Measurements from ENCODE around the gene VSTM1.

The VSTM1 gene

DNA sequence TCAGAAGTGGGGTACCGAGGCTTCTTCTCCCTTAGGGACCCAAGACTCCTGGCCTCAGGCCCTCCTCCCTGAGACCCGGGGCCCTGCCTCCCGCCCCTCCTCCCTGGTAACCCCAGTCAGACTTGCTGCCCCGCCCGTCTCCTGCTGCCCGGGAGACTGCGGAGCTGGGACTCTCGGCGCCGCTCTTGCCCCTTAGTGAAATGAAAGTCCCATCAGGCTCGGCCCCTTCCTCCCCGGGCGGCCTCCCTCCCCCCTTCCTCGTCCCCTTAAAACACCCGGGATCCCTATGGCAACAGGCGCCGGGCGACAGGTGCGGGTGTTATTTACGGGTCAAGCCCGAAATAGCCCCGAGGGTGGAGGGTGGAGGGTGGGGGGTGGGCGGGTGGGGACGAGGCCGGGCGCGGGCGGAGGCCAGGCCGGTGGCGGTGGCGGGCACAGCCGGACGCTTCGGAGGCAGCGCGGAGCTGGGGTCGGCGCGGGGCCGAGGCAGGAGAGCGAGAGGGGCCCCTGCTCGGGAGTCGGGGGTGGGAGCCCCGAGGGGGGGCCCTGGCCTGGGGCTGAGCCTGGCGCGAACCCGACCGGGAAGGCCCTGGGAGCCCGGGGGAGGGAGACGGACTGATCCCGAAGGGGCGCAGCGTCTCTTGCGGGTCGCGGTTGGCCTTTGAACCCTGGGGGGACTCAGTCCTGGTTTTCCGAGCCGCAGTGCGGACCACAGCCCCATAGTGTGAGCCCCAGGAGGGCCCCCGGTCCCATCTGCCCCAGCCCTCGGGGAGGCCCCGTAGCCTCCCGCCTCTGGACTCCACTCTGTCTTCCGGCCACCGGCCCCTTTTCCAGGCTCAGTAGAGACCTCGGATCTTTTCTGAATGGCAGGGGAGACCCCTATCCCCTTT lies 72.2 kb downstream of the VSTM1 start, which contains the start of gene CACNG6:
Gene CACNG6, plus strand, starts transcription at position 414 of the 890 bp plus-strand sequence. CDS start 1,241 bp downstream, outside the sequence.
- DNase-seq (ENCODE audit: low spot score): peak; percentile 65
- in situ Hi-C loops (cut with MboI; ENCODE audit: low pct_unique_long_range_greater_than_20kb, low sequenced_read_pairs, unreplicated experiment): no loop called here
- no peak for TF ChIP-seq CTCF (IDR thresholded peaks at IDR 0.05; ENCODE audit: extremely low read depth, insufficient read depth, missing control alignments)

Measured in GM13977 (cell line).